Pericardium fibroblast (primary cell): ENCODE results near the gene ATP5F1D. TPM values are rescaled to one million over a fixed set of nuclear protein-coding genes. Genes with fewer than 3 reads are reported as not detected.

ENCODE experiments used
- total RNA-seq: library from RNA; depleted of rRNA; stranded (reverse); fragments of >200 nt; gene quantifications from 2 replicates; pipeline ENCODE4 v1.2.3, GENCODE V29; 2015

The ATP5F1D gene
- 86.9 and 99.1 TPM in 2 replicates for total RNA-seq

GRCh38 chr19:1241417-1242095 lies at the start of gene ATP5F1D:
Gene ATP5F1D, plus strand, starts transcription at chr19:1241751. Its CDS starts 100 bp downstream, at chr19:1241851.

GRCh38 chr19:1205114-1206099 lies 36.1 kb upstream of the ATP5F1D start, which contains the start of gene STK11:
Gene STK11, plus strand, starts transcription at chr19:1205778. Its CDS starts 1,136 bp downstream, at chr19:1206914.

GRCh38 chr19:1237754-1238368 lies 3.7 kb upstream of the ATP5F1D start, which contains the start of gene CBARP:
Gene CBARP, minus strand, starts transcription at chr19:1238005. Its CDS starts 1,905 bp downstream, at chr19:1236100.

GRCh38 chr19:1248139-1248785 lies 6.7 kb downstream of the ATP5F1D start, which contains the start of gene MIDN:
Gene MIDN, plus strand, starts transcription at chr19:1248583. Its CDS starts 1,714 bp downstream, at chr19:1250297.

GRCh38 chr19:1269065-1269477 lies 27.5 kb downstream of the ATP5F1D start, which contains the start of gene CIRBP:
Gene CIRBP, plus strand, starts transcription at chr19:1269332. Its CDS starts 1,602 bp downstream, at chr19:1270934.

GRCh38 chr19:1275260-1275975 lies 33.9 kb downstream of the ATP5F1D start, which contains the start of gene FAM174C:
Gene FAM174C, plus strand, starts transcription at chr19:1275530. Its CDS starts 20 bp downstream, at chr19:1275550.

GRCh38 chr19:1285737-1286360 lies 44.3 kb downstream of the ATP5F1D start, which contains the start of gene EFNA2:
Gene EFNA2, plus strand, starts transcription at chr19:1285873. Its CDS starts 296 bp downstream, at chr19:1286169.

Other genes with a start within 250 kb of the ATP5F1D start
- 0.70 and 1.4 TPM in 2 replicates for gene GRIN3B, start 241.3 kb upstream of the ATP5F1D start, total RNA-seq
- 158 and 167 TPM in 2 replicates for gene TMEM259, start 220.6 kb upstream of the ATP5F1D start, total RNA-seq
- gene RNU6-2, start 220.2 kb upstream of the ATP5F1D start, total RNA-seq: not detected in 2 replicates
- 279 and 398 TPM in 2 replicates for gene CNN2, start 215.1 kb upstream of the ATP5F1D start, total RNA-seq
- 3.1 and 3.3 TPM in 2 replicates for gene ABCA7, start 201.6 kb upstream of the ATP5F1D start, total RNA-seq
- gene ARHGAP45, start 174.6 kb upstream of the ATP5F1D start, total RNA-seq: 0.26 and 0.47 TPM in 2 replicates
- gene POLR2E, start 146.4 kb upstream of the ATP5F1D start, total RNA-seq: 132 and 219 TPM in 2 replicates
- gene GPX4, start 137.8 kb upstream of the ATP5F1D start, total RNA-seq: 700 and 909 TPM in 2 replicates
- gene SBNO2, start 67.5 kb upstream of the ATP5F1D start, total RNA-seq: 35.7 and 47.0 TPM in 2 replicates
- 51.6 and 71.1 TPM in 2 replicates for gene STK11, start 36.0 kb upstream of the ATP5F1D start, total RNA-seq
- 3.3 and 5.3 TPM in 2 replicates for gene CBARP, start 3.7 kb upstream of the ATP5F1D start, total RNA-seq
- 30.0 and 35.2 TPM in 2 replicates for gene MIDN, start 6.8 kb downstream of the ATP5F1D start, total RNA-seq
- gene CIRBP, start 27.6 kb downstream of the ATP5F1D start, total RNA-seq: 265 and 266 TPM in 2 replicates
- gene FAM174C, start 33.8 kb downstream of the ATP5F1D start, total RNA-seq: 68.3 and 69.5 TPM in 2 replicates
- not detected in 2 replicates for gene EFNA2, start 44.1 kb downstream of the ATP5F1D start, total RNA-seq
- gene NDUFS7, start 142.2 kb downstream of the ATP5F1D start, total RNA-seq: 74.5 and 93.4 TPM in 2 replicates
- gene GAMT, start 159.8 kb downstream of the ATP5F1D start, total RNA-seq: 52.0 and 87.9 TPM in 2 replicates
- gene DAZAP1, start 165.8 kb downstream of the ATP5F1D start, total RNA-seq: 34.8 and 39.7 TPM in 2 replicates
- gene RPS15, start 196.6 kb downstream of the ATP5F1D start, total RNA-seq: 2,046 and 3,043 TPM in 2 replicates
- gene APC2, start 208.4 kb downstream of the ATP5F1D start, total RNA-seq: 0.12 and 0.26 TPM in 2 replicates
- 33.8 and 60.8 TPM in 2 replicates for gene C19orf25, start 237.5 kb downstream of the ATP5F1D start, total RNA-seq
- gene PCSK4, start 248.6 kb downstream of the ATP5F1D start, total RNA-seq: 0.12 and 1.0 TPM in 2 replicates
- gene REEP6, start 249.4 kb downstream of the ATP5F1D start, total RNA-seq: 6.1 and 12.4 TPM in 2 replicates